Measurements from ENCODE around the gene COPRS.

COPRS gene

GRCh38 chr17:31858642-31859486 is at the start of gene COPRS:
TSS of gene COPRS (minus strand) at chr17:31859244. CDS start at chr17:31859199, 45 bp downstream.
- DNase-seq (ENCODE audit: low read depth), result no peak

DNA sequence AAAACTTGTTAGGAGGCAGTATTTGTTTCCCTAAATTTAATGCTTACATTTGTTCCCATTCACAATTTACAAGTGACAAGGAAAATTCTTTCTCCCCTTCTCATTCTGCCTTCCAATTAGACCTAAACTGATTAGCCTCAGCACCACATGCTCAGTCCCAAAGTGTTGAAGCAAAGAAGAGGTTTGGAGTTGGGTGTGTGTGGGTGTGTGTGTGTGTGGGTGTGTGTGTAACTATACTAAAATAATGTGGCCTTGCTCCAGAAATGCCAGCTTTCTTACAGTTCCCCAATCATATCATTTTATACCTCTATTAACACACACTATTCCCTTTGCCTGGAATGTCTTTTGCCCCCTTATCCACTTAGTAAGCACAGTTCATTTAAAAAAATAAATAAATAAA is 49.3 kb upstream of the COPRS start:
- DNase-seq (ENCODE audit: low read depth), result no peak

- DNase-seq (ENCODE audit: low read depth), result no peak
Measured at GRCh38 chr17:31907342-31907962, 48.4 kb upstream of the COPRS start.

- DNase-seq (ENCODE audit: low read depth), result no peak
Measured at GRCh38 chr17:31903401-31903800, 44.4 kb upstream of the COPRS start.

DNA sequence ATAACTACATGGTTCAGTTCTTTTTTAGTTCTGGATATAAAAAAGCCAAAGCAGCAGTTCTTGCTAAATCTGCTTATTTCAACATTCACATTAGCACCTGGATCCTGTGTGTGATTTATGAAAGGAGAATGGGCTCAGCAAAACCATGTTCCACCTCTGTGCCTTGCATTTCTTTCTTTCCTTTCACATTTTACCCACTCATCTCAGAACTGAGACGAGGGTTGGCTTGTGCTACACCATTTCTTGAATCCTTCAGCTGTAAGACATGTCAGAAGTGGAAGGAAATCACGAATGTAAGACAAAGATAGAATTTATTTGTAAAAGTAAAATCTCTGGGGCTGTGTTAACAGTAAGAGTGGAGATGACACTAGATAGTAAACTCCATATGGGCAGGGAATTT is 43.6 kb upstream of the COPRS start:
- DNase-seq (ENCODE audit: low read depth), result no peak

GRCh38 chr17:31900877-31901276 is 41.8 kb upstream of the COPRS start:
- no peak for DNase-seq (ENCODE audit: low read depth)

DNA sequence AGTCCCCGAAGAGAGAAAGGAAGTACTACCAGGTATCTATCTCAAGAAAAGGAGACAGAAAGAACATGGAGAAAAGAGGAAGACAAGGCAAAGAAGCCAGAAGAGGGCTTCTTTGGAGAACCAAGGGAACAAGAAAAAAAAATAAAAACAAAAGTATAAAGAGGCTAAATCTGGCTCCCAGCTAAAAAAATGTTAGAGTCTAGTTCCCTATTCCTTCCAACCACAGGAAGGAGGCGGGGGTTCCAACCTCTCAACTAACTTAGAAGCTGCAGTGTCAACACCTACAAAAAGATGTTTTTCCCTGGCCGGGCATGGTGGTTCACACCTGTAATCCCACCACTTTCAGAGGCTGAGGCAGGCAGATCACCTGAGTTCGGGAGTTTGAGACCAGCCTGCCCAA is 29.1 kb upstream of the COPRS start:
- DNase-seq (ENCODE audit: low read depth), result no peak

DNA sequence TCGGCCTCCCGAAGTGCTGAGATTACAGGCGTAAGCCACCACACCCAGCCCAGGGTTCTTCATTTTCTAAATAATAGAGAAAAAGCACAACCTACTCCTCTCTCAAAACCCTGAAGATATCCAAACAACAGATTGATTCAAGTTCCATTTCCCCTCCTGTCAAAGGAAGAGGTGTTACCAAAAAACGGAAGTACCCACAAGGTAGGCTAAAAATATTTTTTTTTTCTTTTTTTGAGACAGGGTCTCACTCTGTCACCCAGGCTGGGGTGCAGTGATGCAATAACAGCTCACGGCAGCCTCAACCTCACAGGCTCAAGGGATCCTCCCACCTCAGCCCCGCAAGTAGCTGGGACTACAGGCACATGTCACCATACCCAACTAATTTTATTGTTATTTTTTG is 23.5 kb upstream of the COPRS start:
- DNase-seq (ENCODE audit: low read depth), result no peak

- DNase-seq (ENCODE audit: low read depth), result no peak
Measured at GRCh38 chr17:31880311-31880710, 21.3 kb upstream of the COPRS start.

- DNase-seq (ENCODE audit: low read depth), result no peak
Measured at GRCh38 chr17:31878703-31879073, 19.6 kb upstream of the COPRS start.

DNA sequence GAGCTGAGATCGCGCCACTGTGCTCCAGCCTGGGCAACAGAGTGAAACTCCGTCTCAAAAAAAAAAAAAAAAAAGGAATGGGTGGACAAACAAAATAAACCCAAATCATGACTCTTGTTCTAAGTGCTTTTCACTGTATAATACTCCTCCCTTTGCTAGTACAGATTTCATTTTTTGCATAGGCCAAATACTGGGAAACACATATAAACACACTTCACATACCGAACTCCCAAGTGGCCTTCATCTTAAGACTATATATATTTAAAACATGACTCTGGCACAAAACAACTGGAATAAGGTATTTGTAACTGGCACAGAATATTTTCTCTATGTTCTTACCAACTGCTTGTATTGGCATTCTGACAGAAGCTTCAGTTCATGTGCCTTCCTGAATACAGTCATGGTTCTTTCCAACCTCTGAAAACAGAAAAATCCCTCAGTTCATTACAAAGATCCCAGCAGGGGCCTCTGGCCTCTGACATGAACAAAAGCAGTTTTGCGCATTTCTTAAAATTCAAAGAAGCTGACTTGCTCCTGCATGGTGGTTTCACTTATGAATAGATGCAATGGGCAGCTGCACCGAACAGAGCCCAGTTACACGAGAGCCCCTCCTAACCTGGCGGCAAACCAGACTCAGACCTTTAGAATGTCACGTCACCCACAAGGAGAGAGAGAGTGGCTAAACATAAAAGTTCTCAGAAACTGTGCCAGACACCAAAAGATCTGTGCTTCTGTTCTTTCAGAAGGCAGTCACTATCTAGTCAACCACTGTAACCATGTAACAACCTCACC is 19.1 kb upstream of the COPRS start:
- DNase-seq (ENCODE audit: low read depth), result no peak

- no peak for DNase-seq (ENCODE audit: low read depth)
Measured at GRCh38 chr17:31877341-31877740, 18.3 kb upstream of the COPRS start.

- DNase-seq (ENCODE audit: low read depth), result no peak
Measured at GRCh38 chr17:31875081-31875480, 16.0 kb upstream of the COPRS start.

GRCh38 chr17:31869797-31870568 is 10.9 kb upstream of the COPRS start:
- DNase-seq (ENCODE audit: low read depth), result peak; percentile 4

DNA sequence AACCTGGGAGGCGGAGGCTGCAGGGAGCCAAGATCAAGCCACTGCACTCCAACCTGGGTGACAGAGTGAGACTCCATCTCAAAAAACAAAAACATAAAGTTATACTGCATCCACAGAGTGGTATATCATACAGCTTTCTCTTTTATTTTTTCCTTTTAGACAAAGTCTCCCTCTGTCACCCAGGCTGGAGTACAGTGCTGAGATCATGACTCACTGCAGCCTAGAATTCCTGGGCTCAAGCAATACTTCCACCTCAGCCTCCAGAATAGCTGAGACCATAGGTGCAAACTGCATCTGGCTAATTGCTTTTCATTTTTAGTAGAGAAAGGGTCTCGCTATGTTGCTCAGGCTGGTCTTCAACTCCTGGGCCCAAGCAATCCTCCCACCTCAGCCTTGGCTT is 10.0 kb upstream of the COPRS start:
- no peak for DNase-seq (ENCODE audit: low read depth)

- peak; percentile 31 for DNase-seq (ENCODE audit: low read depth)
Measured at GRCh38 chr17:31859487-31860008, 504 bp upstream of the COPRS start.

GRCh38 chr17:31857920-31858641 is 963 bp downstream of the COPRS start:
- peak; percentile 10 for DNase-seq (ENCODE audit: low read depth)

GRCh38 chr17:31856750-31857149 is 2.3 kb downstream of the COPRS start:
- no peak for DNase-seq (ENCODE audit: low read depth)

DNA sequence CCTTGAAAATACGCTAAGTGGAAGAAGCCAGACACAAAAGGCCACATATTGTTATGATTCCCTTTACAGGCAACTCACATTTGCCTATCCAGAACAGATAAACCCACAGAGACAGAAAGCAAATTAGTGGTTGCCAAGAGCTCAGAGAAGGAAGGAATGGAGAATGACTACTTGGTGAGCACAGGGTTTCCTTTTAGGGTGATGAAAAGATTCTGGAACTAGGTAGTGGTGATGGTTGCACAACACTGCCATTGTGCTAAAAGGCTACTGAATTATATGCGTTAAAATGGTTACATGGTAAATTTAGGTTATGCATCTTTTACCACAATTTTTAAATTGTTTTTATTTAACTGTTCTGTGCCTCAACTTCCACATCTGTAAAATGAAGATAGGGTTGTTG is 4.4 kb downstream of the COPRS start:
- DNase-seq (ENCODE audit: low read depth), result no peak

GRCh38 chr17:31853911-31854470 is 5.1 kb downstream of the COPRS start:
- no peak for DNase-seq (ENCODE audit: low read depth)

DNA sequence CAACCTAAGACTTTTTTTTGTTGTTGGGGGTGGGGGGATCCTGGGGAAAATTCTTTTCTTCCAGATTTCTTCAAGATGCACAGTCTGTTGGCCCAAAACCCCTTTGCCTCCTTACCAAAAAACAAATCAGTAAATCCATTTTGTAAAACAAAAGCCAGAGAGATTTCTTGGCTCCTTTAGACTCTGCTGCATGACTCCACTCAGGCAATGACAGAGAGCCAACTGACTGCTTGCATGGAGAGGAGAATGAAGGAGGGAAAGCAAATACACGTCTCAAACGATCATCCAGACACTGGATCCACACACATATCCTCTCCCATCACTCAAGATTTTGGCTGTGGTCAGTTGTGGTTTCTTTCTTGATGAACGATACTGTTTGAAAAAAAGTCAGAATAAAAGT is 13.8 kb downstream of the COPRS start:
- DNase-seq (ENCODE audit: low read depth), result no peak

Measured in HS-5 (cell line).